SU-DHL-6 (cell line): ENCODE data around the gene CLIP4.

Source experiments
- H2AFZ ChIP-seq: fragments of 200-600 bp; sonication (generic); 2 replicates; pipeline ENCODE4 v1.6.1; 2014; ENCODE audit warnings: low read depth, mild to moderate bottlenecking, moderate library complexity, mixed read lengths, antibody characterized with exemption, low read length; ENCODE audit not compliant: severe bottlenecking
- H3F3A ChIP-seq: fragments of 200-600 bp; shearing (Covaris generic); 2 replicates; pipeline ENCODE4 v1.6.0; 2016; ENCODE audit warnings: antibody characterized with exemption, mild to moderate bottlenecking; ENCODE audit not compliant: insufficient read depth
- H3K27ac ChIP-seq: fragments of 200-600 bp; sonication (generic); 2 replicates; pipeline ENCODE4 v1.5.1; 2016; ENCODE audit warnings: low read depth, mild to moderate bottlenecking, low read length, moderate library complexity, mixed read lengths
- H3K27me3 ChIP-seq: fragments of 200-600 bp; sonication (generic), shearing (Covaris generic); 2 replicates; pipeline ENCODE4 v1.6.0; 2014; ENCODE audit warnings: mild to moderate bottlenecking, low read length
- H3K36me3 ChIP-seq: fragments of 200-600 bp; sonication (generic); 2 replicates; pipeline ENCODE4 v1.6.1; 2014; ENCODE audit warnings: mild to moderate bottlenecking, low read length, mixed read lengths
- H3K4me2 ChIP-seq: fragments of 300-600, 200-600 bp; shearing (Covaris generic), sonication (generic); 2 replicates; pipeline ENCODE4 v1.6.0; 2014; ENCODE audit warnings: low read length, low read depth, mild to moderate bottlenecking; ENCODE audit not compliant: poor library complexity, severe bottlenecking
- H3K4me3 ChIP-seq: fragments of 200-600 bp; sonication (generic); 2 replicates; pipeline ENCODE4 v1.5.1; 2014; ENCODE audit warnings: antibody characterized with exemption, low read length, mild to moderate bottlenecking, mixed read lengths; ENCODE audit not compliant: insufficient read depth, poor library complexity, severe bottlenecking
- H3K79me2 ChIP-seq: fragments of 200-600 bp; sonication (generic); 2 replicates; pipeline ENCODE4 v1.6.1; 2014; ENCODE audit warnings: mild to moderate bottlenecking, low read length, moderate library complexity; ENCODE audit not compliant: insufficient read depth
- H3K9ac ChIP-seq: fragments of 200-600 bp; sonication (generic); 2 replicates; pipeline ENCODE4 v1.7.0; 2014; ENCODE audit warnings: mild to moderate bottlenecking, low read length
- H3K9me2 ChIP-seq: fragments of 200-600 bp; sonication (generic); replicated peaks from 2 replicates; pipeline ENCODE4 v1.6.1; 2014; ENCODE audit warnings: low read length; ENCODE audit not compliant: insufficient read depth
- H3K9me3 ChIP-seq: fragments of 200-600 bp; sonication (generic); 2 replicates; pipeline ENCODE4 v1.6.1; 2014; ENCODE audit warnings: low read length, mixed read lengths; ENCODE audit not compliant: insufficient read depth
- H4K20me1 ChIP-seq: fragments of 200-600 bp; sonication (generic); 2 replicates; pipeline ENCODE4 v1.6.1; 2014; ENCODE audit warnings: low read depth, mild to moderate bottlenecking, antibody characterized with exemption, low read length, moderate library complexity, mixed read lengths
- EZH2phosphoT487 ChIP-seq: fragments of 200-600 bp; sonication (generic), shearing (Covaris generic); conservative IDR thresholded peaks from 2 replicates; pipeline ENCODE4 v1.6.1; 2018; ENCODE audit warnings: mild to moderate bottlenecking, antibody characterized with exemption, low read length, moderate library complexity, mixed read lengths
- TF ChIP-seq, protein P1 (sequence below): fragments of 200-600 bp; sonication (generic); IDR thresholded peaks from one replicate; pipeline ENCODE4 v1.5.1; 2017; ENCODE audit warnings: antibody characterized with exemption, mild to moderate bottlenecking, low read length, moderate library complexity; ENCODE audit not compliant: insufficient read depth, poor library complexity, severe bottlenecking

The CLIP4 gene

GRCh38 chr2:29223851-29224692 lies 108.9 kb downstream of the CLIP4 start:
- Histone ChIP-seq H3F3A (no peaks in the 10 kb centered on the region), H3K9ac (no peak overlapping the region), H3K9me3 (no peaks in the 10 kb centered on the region), H3K36me3 (no peaks in the 10 kb centered on the region), H2AFZ (no peak overlapping the region), H3K79me2 (no peaks in the 10 kb centered on the region), H4K20me1 (no peaks in the 10 kb centered on the region), H3K27me3 (no peaks in the 10 kb centered on the region), H3K27ac (no peak overlapping the region), H3K4me3 (no peak overlapping the region), H3K4me2 (no peak overlapping the region), H3K9me2 (no peaks in the 10 kb centered on the region)
- TF ChIP-seq, protein P1, sequence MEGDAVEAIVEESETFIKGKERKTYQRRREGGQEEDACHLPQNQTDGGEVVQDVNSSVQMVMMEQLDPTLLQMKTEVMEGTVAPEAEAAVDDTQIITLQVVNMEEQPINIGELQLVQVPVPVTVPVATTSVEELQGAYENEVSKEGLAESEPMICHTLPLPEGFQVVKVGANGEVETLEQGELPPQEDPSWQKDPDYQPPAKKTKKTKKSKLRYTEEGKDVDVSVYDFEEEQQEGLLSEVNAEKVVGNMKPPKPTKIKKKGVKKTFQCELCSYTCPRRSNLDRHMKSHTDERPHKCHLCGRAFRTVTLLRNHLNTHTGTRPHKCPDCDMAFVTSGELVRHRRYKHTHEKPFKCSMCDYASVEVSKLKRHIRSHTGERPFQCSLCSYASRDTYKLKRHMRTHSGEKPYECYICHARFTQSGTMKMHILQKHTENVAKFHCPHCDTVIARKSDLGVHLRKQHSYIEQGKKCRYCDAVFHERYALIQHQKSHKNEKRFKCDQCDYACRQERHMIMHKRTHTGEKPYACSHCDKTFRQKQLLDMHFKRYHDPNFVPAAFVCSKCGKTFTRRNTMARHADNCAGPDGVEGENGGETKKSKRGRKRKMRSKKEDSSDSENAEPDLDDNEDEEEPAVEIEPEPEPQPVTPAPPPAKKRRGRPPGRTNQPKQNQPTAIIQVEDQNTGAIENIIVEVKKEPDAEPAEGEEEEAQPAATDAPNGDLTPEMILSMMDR, result no peak
- no peak for TF ChIP-seq EZH2phosphoT487

DNA sequence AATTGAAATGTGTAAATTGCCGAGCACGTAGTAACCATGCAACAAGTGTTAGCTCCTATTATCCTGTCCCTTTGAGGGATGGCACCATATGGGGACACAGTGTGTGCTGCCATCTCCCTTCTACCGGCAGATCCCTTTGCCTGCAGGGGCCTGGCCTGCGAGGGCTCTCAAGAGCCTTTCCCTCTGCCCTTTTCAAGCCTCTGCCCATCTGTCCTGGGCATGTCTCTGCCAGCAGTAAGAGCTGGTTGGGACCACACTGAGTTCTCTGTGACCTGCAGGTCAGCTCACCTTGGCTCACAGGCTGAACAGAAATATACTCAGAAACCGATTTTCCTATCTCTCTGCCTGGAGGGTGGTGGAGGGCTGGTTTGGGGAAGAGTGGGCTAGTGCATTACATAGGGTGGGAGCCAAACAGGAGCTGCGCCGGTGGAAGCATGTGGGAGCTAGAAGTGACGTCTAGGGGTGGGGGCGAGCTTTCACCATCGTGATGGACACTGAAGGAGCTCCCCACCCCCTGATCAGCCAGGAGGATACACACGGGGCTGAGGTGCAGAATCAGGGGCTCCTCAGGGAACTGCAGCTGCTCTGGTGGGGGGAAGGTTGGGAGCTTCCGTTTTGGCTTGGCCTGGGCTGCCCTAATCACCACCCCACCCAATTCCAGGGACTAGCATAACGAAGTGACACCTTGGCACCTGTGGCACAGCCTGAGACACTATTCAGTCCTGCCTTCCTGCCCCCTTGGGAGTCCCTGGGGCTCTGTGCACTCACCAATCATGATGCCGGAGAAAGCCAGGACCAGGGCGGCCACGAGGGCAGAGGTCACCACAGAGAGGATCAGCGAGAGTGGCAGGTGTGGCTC lies 109.7 kb downstream of the CLIP4 start:
- H3F3A ChIP-seq, result no peaks in the 10 kb centered on the region
- H3K9ac ChIP-seq, result no peak overlapping the region
- no peak overlapping the region for H3K4me3 ChIP-seq
- no peaks in the 10 kb centered on the region for H3K79me2 ChIP-seq
- no peaks in the 10 kb centered on the region for H3K36me3 ChIP-seq
- H3K27me3 ChIP-seq, result no peaks in the 10 kb centered on the region
- no peaks in the 10 kb centered on the region for H3K9me3 ChIP-seq
- TF ChIP-seq, protein P1, result no peak
- no peak for TF ChIP-seq EZH2phosphoT487
- no peak overlapping the region for H3K27ac ChIP-seq
- H4K20me1 ChIP-seq, result no peaks in the 10 kb centered on the region
- no peak overlapping the region for H3K4me2 ChIP-seq
- no peaks in the 10 kb centered on the region for H3K9me2 ChIP-seq
- no peak overlapping the region for H2AFZ ChIP-seq

- H2AFZ ChIP-seq, result no peak overlapping the region
- no peaks in the 10 kb centered on the region for H3K79me2 ChIP-seq
- no peak overlapping the region for H3K4me3 ChIP-seq
- TF ChIP-seq EZH2phosphoT487, result no peak
- TF ChIP-seq, protein P1, result no peak
- no peak overlapping the region for H3K4me2 ChIP-seq
- H4K20me1 ChIP-seq, result no peaks in the 10 kb centered on the region
- no peak overlapping the region for H3K9ac ChIP-seq
- no peaks in the 10 kb centered on the region for H3K9me2 ChIP-seq
- H3F3A ChIP-seq, result no peaks in the 10 kb centered on the region
- H3K27ac ChIP-seq, result no peak overlapping the region
- H3K27me3 ChIP-seq, result no peaks in the 10 kb centered on the region
- H3K9me3 ChIP-seq, result no peaks in the 10 kb centered on the region
- H3K36me3 ChIP-seq, result no peaks in the 10 kb centered on the region
These were observed 110.6 kb downstream of the CLIP4 start for GRCh38 chr2:29225814-29226213.
